Chondrocyte (in vitro differentiated cells): ENCODE data around the gene HYCC1. TPM values are rescaled to one million over a fixed set of nuclear protein-coding genes. Genes with fewer than 3 reads are reported as not detected.

Source experiments
- DNase-seq: peaks from one replicate; pipeline ENCODE4 v3.0.0; 2021; ENCODE audit warnings: mixed read lengths, low spot score
- H3K27ac Mint-ChIP-seq: one replicate; pipeline ENCODE4 v1.8.0; 2021; ENCODE audit warnings: mild to moderate bottlenecking, moderate library complexity, mixed read lengths; ENCODE audit not compliant: unreplicated experiment
- H3K27me3 Mint-ChIP-seq: 2 replicates; pipeline ENCODE4 v1.8.0; 2021; ENCODE audit warnings: low read depth, mixed read lengths
- H3K36me3 Mint-ChIP-seq: 2 replicates; pipeline ENCODE4 v1.8.0; 2021; ENCODE audit warnings: low read depth, mixed read lengths
- H3K4me1 Mint-ChIP-seq: 2 replicates; pipeline ENCODE4 v1.8.0; 2021; ENCODE audit warnings: low read depth, mild to moderate bottlenecking, mixed read lengths
- H3K4me3 Mint-ChIP-seq: one replicate; pipeline ENCODE4 v1.8.0; 2021; ENCODE audit warnings: mild to moderate bottlenecking, moderate library complexity, mixed read lengths; ENCODE audit not compliant: unreplicated experiment
- H3K9me3 Mint-ChIP-seq: 2 replicates; pipeline ENCODE4 v1.8.0; 2021; ENCODE audit warnings: low read depth, mixed read lengths
- CTCF ChIP-seq: fragments of 200-600 bp; sonication (generic); IDR thresholded peaks from 2 replicates; pipeline ENCODE4 v1.5.0; 2021; ENCODE audit warnings: antibody characterized with exemption, mild to moderate bottlenecking, moderate library complexity
- total RNA-seq: library from RNA; stranded (reverse); gene quantifications from 3 replicates; pipeline ENCODE4 v1.2.1, GENCODE V29; 2021

The HYCC1 gene
- total RNA-seq, 1 donor from 2014 or later: 54.9 TPM

DNA sequence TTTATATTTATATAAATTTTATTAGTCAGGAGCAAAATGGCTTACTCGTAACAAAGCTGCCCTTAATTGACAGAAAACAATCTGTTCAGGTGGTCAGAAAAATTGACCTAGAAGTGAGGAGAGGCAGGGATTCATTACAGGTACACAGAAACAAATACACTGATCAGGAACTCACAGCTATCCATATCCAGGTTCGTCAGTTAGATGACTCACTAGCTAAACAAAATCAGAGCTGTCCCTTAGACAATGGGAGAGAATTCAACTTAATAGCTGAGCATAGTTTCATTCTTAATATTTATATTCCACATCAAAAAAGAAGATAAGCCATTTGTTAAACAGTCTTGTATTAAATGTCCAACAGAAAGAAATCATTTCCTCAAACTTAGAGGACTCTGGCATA lies 41.7 kb downstream of the HYCC1 start:
- Mint-ChIP-seq H3K4me1 (no peaks in the 10 kb centered on the region), H3K27ac (no peak overlapping the region), H3K36me3 (peaks cover 16% of the 10 kb centered on the region), H3K27me3 (no peaks in the 10 kb centered on the region), H3K9me3 (no peaks in the 10 kb centered on the region), H3K4me3 (no peak overlapping the region)
- TF ChIP-seq CTCF: no peak
- DNase-seq: no peak

DNA sequence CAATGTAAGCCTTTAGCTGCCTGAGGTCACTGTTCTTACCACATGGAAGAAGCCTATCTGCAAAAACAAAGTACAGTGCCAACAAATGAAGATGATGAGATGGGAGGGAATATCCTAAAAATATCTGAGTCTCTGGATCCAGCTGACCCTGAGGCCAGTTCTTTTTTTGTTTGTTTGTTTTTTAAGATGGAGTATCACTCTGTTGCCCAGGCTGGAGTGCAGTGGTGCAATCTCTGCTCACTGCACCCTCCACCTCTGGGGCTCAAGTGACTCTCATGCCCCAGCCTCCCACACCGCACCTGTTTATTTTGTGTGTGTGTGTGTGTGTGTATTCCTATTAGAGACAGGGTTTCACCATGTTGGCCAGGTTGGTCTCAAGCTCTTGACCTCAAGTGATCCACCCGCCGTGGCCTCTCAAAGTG lies 44.9 kb downstream of the HYCC1 start:
- TF ChIP-seq CTCF: no peak
- no peaks in the 10 kb centered on the region for H3K9me3 Mint-ChIP-seq
- DNase-seq: no peak
- no peaks in the 10 kb centered on the region for H3K27me3 Mint-ChIP-seq
- H3K4me1 Mint-ChIP-seq: no peaks in the 10 kb centered on the region
- H3K4me3 Mint-ChIP-seq: no peak overlapping the region
- no peak overlapping the region for H3K27ac Mint-ChIP-seq
- peaks cover 10% of the 10 kb centered on the region for H3K36me3 Mint-ChIP-seq

Other genes with a start within 250 kb of the HYCC1 start
- gene TOMM7, start 191.3 kb downstream of the HYCC1 start, total RNA-seq: 213 to 269 TPM (median 240 TPM) in 3 replicates
- 38.1 to 45.5 TPM (median 38.9 TPM) in 3 replicates for gene KLHL7, start 91.7 kb upstream of the HYCC1 start, total RNA-seq
- gene NUP42, start 167.9 kb upstream of the HYCC1 start, total RNA-seq: 22.4 to 25.6 TPM (median 25.4 TPM) in 3 replicates
- 128 to 162 TPM (median 139 TPM) in 3 replicates for gene GPNMB, start 232.6 kb upstream of the HYCC1 start, total RNA-seq